Measurements from ENCODE around the gene ADGRG2.
A peak's percentile ranks its signal among the peaks of the same experiment; 100 is the strongest.

Gene ADGRG2

GRCh38 chrX:19121898-19122640, at the start of gene ADGRG2:
TSS of gene ADGRG2 (minus strand) at chrX:19122468. CDS start at chrX:19068834, 53,634 bp downstream.
- peak; percentile 4 for DNase-seq (ENCODE audit: low read depth)

GRCh38 chrX:19168609-19169008, 46.3 kb upstream of the ADGRG2 start:
- DNase-seq (ENCODE audit: low read depth), result no peak

- no peak for DNase-seq (ENCODE audit: low read depth)
Measured at GRCh38 chrX:19162851-19163250, 40.6 kb upstream of the ADGRG2 start.

- DNase-seq (ENCODE audit: low read depth), result no peak
Measured at GRCh38 chrX:19156186-19156585, 33.9 kb upstream of the ADGRG2 start.

GRCh38 chrX:19152762-19153161, 30.5 kb upstream of the ADGRG2 start:
- peak; percentile 22 for DNase-seq (ENCODE audit: low read depth)

GRCh38 chrX:19137067-19137466, 14.8 kb upstream of the ADGRG2 start:
- DNase-seq (ENCODE audit: low read depth), result no peak

- DNase-seq (ENCODE audit: low read depth), result no peak
Measured at GRCh38 chrX:19133784-19134183, 11.5 kb upstream of the ADGRG2 start.

- no peak for DNase-seq (ENCODE audit: low read depth)
Measured at GRCh38 chrX:19133231-19133630, 11.0 kb upstream of the ADGRG2 start.

GRCh38 chrX:19130628-19131027, 8.4 kb upstream of the ADGRG2 start:
- no peak for DNase-seq (ENCODE audit: low read depth)

GRCh38 chrX:19129694-19130093, 7.4 kb upstream of the ADGRG2 start:
- DNase-seq (ENCODE audit: low read depth), result no peak

GRCh38 chrX:19127649-19128168, 5.4 kb upstream of the ADGRG2 start:
- DNase-seq (ENCODE audit: low read depth), result no peak

GRCh38 chrX:19122641-19123009, 357 bp upstream of the ADGRG2 start:
- DNase-seq (ENCODE audit: low read depth), result no peak

GRCh38 chrX:19121466-19121865, 802 bp downstream of the ADGRG2 start:
- DNase-seq (ENCODE audit: low read depth), result no peak

GRCh38 chrX:19110642-19111041, 11.6 kb downstream of the ADGRG2 start:
- DNase-seq (ENCODE audit: low read depth), result no peak

- no peak for DNase-seq (ENCODE audit: low read depth)
Measured at GRCh38 chrX:19107035-19107434, 15.2 kb downstream of the ADGRG2 start.

GRCh38 chrX:19100586-19100985, 21.7 kb downstream of the ADGRG2 start:
- DNase-seq (ENCODE audit: low read depth), result no peak

- DNase-seq (ENCODE audit: low read depth), result no peak
Measured at GRCh38 chrX:19097553-19098283, 24.6 kb downstream of the ADGRG2 start.

- DNase-seq (ENCODE audit: low read depth), result no peak
Measured at GRCh38 chrX:19096586-19096985, 25.7 kb downstream of the ADGRG2 start.

GRCh38 chrX:19094654-19095053, 27.6 kb downstream of the ADGRG2 start:
- DNase-seq (ENCODE audit: low read depth), result no peak

- DNase-seq (ENCODE audit: low read depth), result no peak
Measured at GRCh38 chrX:19091596-19091995, 30.7 kb downstream of the ADGRG2 start.

GRCh38 chrX:19089555-19090040, 32.7 kb downstream of the ADGRG2 start:
- DNase-seq (ENCODE audit: low read depth), result no peak

- no peak for DNase-seq (ENCODE audit: low read depth)
Measured at GRCh38 chrX:19086102-19086772, 36.0 kb downstream of the ADGRG2 start.

- DNase-seq (ENCODE audit: low read depth), result no peak
Measured at GRCh38 chrX:19085666-19086065, 36.6 kb downstream of the ADGRG2 start.
